HepG2 (cell line): ENCODE measurements around the gene ZSCAN5C.
"Not testable (repeated sequence)": the region's sequence is repeated elsewhere in the genome, so short reads cannot be mapped to it uniquely, and the experiment has no call there.

Experiments
- ARNT ChIP-seq: fragments of 450-650 bp; IDR thresholded peaks from 2 replicates; pipeline ENCODE4 v1.6.1; 2017
- CAMTA2 ChIP-seq: sonication (generic); formaldehyde crosslinking; IDR thresholded peaks from 2 replicates; pipeline ENCODE4 v1.4.0; 2020; ENCODE audit warnings: mild to moderate bottlenecking, missing genetic modification reagents, borderline replicate concordance
- ESRRA ChIP-seq: sonication (generic); formaldehyde crosslinking; IDR thresholded peaks from 2 replicates; pipeline ENCODE4 v1.5.1; 2020; ENCODE audit warnings: mild to moderate bottlenecking, low read depth, missing genetic modification reagents
- JUND ChIP-seq: sonication (generic); formaldehyde crosslinking; IDR thresholded peaks from 2 replicates; pipeline ENCODE4 v1.8.0; 2022; ENCODE audit warnings: mild to moderate bottlenecking, missing genetic modification reagents
- MAFK ChIP-seq, 2 experiments: IDR thresholded peaks in 1 of 2; conservative IDR thresholded peaks in 1 of 2; 2 replicates each; pipeline ENCODE4 v1.6.1; 2011; ENCODE audit warnings: improper control_type of control experiment in 2 of 2, low read length in 2 of 2
- SIN3A ChIP-seq: IDR thresholded peaks from 2 replicates; pipeline ENCODE4 v1.6.1; 2011; ENCODE audit warnings: low read depth, mild to moderate bottlenecking, control low read depth, low read length, borderline replicate concordance
- ZFP41 ChIP-seq: sonication (generic); formaldehyde crosslinking; IDR thresholded peaks from 2 replicates; pipeline ENCODE4 v1.4.0; 2020; ENCODE audit warnings: mild to moderate bottlenecking, missing genetic modification reagents, borderline replicate concordance
- ZNF121 ChIP-seq: sonication (generic); formaldehyde crosslinking; IDR thresholded peaks from 2 replicates; pipeline ENCODE4 v1.5.0; 2020; ENCODE audit warnings: mild to moderate bottlenecking, missing genetic modification reagents
- ZNF777 ChIP-seq: sonication (generic); formaldehyde crosslinking; IDR thresholded peaks from 2 replicates; pipeline ENCODE4 v1.4.0; 2020; ENCODE audit warnings: missing genetic modification reagents
- TF ChIP-seq, protein P1 (sequence below): sonication (generic); formaldehyde crosslinking; conservative IDR thresholded peaks from 2 replicates; pipeline ENCODE4 v1.4.0; 2020; ENCODE audit warnings: missing genetic modification reagents
- TF ChIP-seq, protein P2 (sequence below), 2 experiments: sonication (generic) in 1 of 2; formaldehyde crosslinking in 1 of 2; IDR thresholded peaks; 2 replicates each; pipeline versions ENCODE4 v1.4.0 to v1.6.1; 2018 to 2020; ENCODE audit warnings: missing genetic modification reagents in 2 of 2, borderline replicate concordance in 1 of 2, low read depth in 1 of 2, mild to moderate bottlenecking in 1 of 2, missing biosample characterization in 1 of 2
- TF ChIP-seq, protein P3 (sequence below): sonication (generic); formaldehyde crosslinking; IDR thresholded peaks from 2 replicates; pipeline ENCODE4 v1.5.0; 2020; ENCODE audit warnings: mild to moderate bottlenecking, missing genetic modification reagents, moderate library complexity
- TF ChIP-seq, protein P4 (sequence below): sonication (generic); formaldehyde crosslinking; IDR thresholded peaks from 2 replicates; pipeline ENCODE4 v1.4.0; 2020; ENCODE audit warnings: missing genetic modification reagents

DNA sequence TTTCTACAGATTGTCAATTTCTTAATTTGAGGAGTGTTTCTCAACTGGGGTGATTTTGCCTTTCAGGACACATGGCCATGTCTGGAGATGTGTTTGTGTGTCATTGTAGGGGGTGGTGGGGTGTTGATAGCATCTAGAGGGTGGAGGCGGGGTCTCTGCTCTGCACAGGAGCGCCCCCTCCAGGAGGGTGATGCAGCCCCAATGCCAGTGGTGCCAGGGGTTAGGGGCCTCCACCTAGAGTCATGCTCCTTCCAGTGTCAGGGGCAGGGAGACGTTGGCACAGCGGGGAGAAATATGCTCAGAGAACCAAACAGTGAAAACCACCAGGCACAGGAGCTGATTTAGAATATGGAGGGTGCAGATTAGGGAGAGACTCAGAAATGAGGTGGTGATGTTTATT, 43.7 kb downstream of the ZSCAN5C start:
- TF ChIP-seq, protein P1, sequence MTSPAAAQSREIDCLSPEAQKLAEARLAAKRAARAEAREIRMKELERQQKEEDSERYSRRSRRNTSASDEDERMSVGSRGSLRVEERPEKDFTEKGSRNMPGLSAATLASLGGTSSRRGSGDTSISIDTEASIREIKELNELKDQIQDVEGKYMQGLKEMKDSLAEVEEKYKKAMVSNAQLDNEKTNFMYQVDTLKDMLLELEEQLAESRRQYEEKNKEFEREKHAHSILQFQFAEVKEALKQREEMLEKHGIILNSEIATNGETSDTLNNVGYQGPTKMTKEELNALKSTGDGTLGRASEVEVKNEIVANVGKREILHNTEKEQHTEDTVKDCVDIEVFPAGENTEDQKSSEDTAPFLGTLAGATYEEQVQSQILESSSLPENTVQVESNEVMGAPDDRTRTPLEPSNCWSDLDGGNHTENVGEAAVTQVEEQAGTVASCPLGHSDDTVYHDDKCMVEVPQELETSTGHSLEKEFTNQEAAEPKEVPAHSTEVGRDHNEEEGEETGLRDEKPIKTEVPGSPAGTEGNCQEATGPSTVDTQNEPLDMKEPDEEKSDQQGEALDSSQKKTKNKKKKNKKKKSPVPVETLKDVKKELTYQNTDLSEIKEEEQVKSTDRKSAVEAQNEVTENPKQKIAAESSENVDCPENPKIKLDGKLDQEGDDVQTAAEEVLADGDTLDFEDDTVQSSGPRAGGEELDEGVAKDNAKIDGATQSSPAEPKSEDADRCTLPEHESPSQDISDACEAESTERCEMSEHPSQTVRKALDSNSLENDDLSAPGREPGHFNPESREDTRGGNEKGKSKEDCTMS (CRISPR knock-in tag), result not testable (repeated sequence)
- TF ChIP-seq, protein P2, sequence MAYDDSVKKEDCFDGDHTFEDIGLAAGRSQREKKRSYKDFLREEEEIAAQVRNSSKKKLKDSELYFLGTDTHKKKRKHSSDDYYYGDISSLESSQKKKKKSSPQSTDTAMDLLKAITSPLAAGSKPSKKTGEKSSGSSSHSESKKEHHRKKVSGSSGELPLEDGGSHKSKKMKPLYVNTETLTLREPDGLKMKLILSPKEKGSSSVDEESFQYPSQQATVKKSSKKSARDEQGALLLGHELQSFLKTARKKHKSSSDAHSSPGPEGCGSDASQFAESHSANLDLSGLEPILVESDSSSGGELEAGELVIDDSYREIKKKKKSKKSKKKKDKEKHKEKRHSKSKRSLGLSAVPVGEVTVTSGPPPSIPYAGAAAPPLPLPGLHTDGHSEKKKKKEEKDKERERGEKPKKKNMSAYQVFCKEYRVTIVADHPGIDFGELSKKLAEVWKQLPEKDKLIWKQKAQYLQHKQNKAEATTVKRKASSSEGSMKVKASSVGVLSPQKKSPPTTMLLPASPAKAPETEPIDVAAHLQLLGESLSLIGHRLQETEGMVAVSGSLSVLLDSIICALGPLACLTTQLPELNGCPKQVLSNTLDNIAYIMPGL (CRISPR knock-in tag; IDR thresholded peaks at IDR 0.05; ENCODE audit: borderline replicate concordance in 1 of 2, low read depth in 1 of 2), result not testable (repeated sequence)
- TF ChIP-seq, protein P3, sequence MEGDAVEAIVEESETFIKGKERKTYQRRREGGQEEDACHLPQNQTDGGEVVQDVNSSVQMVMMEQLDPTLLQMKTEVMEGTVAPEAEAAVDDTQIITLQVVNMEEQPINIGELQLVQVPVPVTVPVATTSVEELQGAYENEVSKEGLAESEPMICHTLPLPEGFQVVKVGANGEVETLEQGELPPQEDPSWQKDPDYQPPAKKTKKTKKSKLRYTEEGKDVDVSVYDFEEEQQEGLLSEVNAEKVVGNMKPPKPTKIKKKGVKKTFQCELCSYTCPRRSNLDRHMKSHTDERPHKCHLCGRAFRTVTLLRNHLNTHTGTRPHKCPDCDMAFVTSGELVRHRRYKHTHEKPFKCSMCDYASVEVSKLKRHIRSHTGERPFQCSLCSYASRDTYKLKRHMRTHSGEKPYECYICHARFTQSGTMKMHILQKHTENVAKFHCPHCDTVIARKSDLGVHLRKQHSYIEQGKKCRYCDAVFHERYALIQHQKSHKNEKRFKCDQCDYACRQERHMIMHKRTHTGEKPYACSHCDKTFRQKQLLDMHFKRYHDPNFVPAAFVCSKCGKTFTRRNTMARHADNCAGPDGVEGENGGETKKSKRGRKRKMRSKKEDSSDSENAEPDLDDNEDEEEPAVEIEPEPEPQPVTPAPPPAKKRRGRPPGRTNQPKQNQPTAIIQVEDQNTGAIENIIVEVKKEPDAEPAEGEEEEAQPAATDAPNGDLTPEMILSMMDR (CRISPR knock-in tag), result not testable (repeated sequence)
- not testable (repeated sequence) for TF ChIP-seq MAFK (conservative IDR thresholded peaks at IDR 0.05 in 1 of 2, IDR thresholded peaks at IDR 0.05 in 1 of 2; ENCODE audit: low read length in 2 of 2); ARNT; CAMTA2 (CRISPR knock-in tag); ZNF777 (CRISPR knock-in tag); JUND (CRISPR knock-in tag); ZNF121 (CRISPR knock-in tag); ESRRA (CRISPR knock-in tag); ZFP41 (CRISPR knock-in tag); SIN3A
- TF ChIP-seq, protein P4, sequence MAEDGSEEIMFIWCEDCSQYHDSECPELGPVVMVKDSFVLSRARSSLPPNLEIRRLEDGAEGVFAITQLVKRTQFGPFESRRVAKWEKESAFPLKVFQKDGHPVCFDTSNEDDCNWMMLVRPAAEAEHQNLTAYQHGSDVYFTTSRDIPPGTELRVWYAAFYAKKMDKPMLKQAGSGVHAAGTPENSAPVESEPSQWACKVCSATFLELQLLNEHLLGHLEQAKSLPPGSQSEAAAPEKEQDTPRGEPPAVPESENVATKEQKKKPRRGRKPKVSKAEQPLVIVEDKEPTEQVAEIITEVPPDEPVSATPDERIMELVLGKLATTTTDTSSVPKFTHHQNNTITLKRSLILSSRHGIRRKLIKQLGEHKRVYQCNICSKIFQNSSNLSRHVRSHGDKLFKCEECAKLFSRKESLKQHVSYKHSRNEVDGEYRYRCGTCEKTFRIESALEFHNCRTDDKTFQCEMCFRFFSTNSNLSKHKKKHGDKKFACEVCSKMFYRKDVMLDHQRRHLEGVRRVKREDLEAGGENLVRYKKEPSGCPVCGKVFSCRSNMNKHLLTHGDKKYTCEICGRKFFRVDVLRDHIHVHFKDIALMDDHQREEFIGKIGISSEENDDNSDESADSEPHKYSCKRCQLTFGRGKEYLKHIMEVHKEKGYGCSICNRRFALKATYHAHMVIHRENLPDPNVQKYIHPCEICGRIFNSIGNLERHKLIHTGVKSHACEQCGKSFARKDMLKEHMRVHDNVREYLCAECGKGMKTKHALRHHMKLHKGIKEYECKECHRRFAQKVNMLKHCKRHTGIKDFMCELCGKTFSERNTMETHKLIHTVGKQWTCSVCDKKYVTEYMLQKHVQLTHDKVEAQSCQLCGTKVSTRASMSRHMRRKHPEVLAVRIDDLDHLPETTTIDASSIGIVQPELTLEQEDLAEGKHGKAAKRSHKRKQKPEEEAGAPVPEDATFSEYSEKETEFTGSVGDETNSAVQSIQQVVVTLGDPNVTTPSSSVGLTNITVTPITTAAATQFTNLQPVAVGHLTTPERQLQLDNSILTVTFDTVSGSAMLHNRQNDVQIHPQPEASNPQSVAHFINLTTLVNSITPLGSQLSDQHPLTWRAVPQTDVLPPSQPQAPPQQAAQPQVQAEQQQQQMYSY (CRISPR knock-in tag), result not testable (repeated sequence)
